ENCODE data around the gene PAK6. TPM values are rescaled to one million over a fixed set of nuclear protein-coding genes. Genes with fewer than 3 reads are reported as not detected.

Gene PAK6
- total RNA-seq, 1 donor from 2014 or later = not detected

- no peak for DNase-seq (ENCODE audit: low read depth, low spot score)
These were observed 16.2 kb downstream of the PAK6 start for GRCh38 chr15:40255033-40255432.

- no peak for DNase-seq (ENCODE audit: low read depth, low spot score)
These were observed 17.9 kb downstream of the PAK6 start for GRCh38 chr15:40256638-40257235.

- no peak for DNase-seq (ENCODE audit: low read depth, low spot score)
These were observed 19.0 kb downstream of the PAK6 start for GRCh38 chr15:40257656-40258450.

- no peak for DNase-seq (ENCODE audit: low read depth, low spot score)
These were observed 19.7 kb downstream of the PAK6 start for GRCh38 chr15:40258544-40258943.

- DNase-seq (ENCODE audit: low read depth, low spot score) = no peak
These were observed 20.2 kb downstream of the PAK6 start for GRCh38 chr15:40259021-40259420.

- no peak for DNase-seq (ENCODE audit: low read depth, low spot score)
These were observed 24.3 kb downstream of the PAK6 start for GRCh38 chr15:40263024-40263754.

GRCh38 chr15:40264321-40265153 is 25.7 kb downstream of the PAK6 start:
- DNase-seq (ENCODE audit: low read depth, low spot score) = no peak

GRCh38 chr15:40265355-40265754 is 26.5 kb downstream of the PAK6 start:
- DNase-seq (ENCODE audit: low read depth, low spot score) = no peak

GRCh38 chr15:40265875-40266274 is 27.0 kb downstream of the PAK6 start:
- no peak for DNase-seq (ENCODE audit: low read depth, low spot score)

- peak; percentile 85 for DNase-seq (ENCODE audit: low read depth, low spot score)
These were observed 28.0 kb downstream of the PAK6 start for GRCh38 chr15:40266828-40267304.

GRCh38 chr15:40267670-40268069 is 28.8 kb downstream of the PAK6 start:
- DNase-seq (ENCODE audit: low read depth, low spot score) = no peak

- no peak for DNase-seq (ENCODE audit: low read depth, low spot score)
These were observed 30.7 kb downstream of the PAK6 start for GRCh38 chr15:40269604-40270003.

- DNase-seq (ENCODE audit: low read depth, low spot score) = no peak
These were observed 31.6 kb downstream of the PAK6 start for GRCh38 chr15:40270246-40270995.

GRCh38 chr15:40271685-40272484 is 33.0 kb downstream of the PAK6 start:
- no peak for DNase-seq (ENCODE audit: low read depth, low spot score)

- no peak for DNase-seq (ENCODE audit: low read depth, low spot score)
These were observed 33.7 kb downstream of the PAK6 start for GRCh38 chr15:40272485-40273056.

GRCh38 chr15:40273428-40273827 is 34.6 kb downstream of the PAK6 start:
- no peak for DNase-seq (ENCODE audit: low read depth, low spot score)

GRCh38 chr15:40274350-40275274 is 35.7 kb downstream of the PAK6 start:
- peak; percentile 32 for DNase-seq (ENCODE audit: low read depth, low spot score)

- no peak for DNase-seq (ENCODE audit: low read depth, low spot score)
These were observed 36.7 kb downstream of the PAK6 start for GRCh38 chr15:40275523-40275922.
